ENCODE data around the gene IGSF9. TPM values are rescaled to one million over a fixed set of nuclear protein-coding genes. Genes with fewer than 3 reads are reported as not detected.

Gene IGSF9
- total and polyA plus RNA-seq, 8 donors: 2.0 to 36.2 (median 7.8) TPM

DNA sequence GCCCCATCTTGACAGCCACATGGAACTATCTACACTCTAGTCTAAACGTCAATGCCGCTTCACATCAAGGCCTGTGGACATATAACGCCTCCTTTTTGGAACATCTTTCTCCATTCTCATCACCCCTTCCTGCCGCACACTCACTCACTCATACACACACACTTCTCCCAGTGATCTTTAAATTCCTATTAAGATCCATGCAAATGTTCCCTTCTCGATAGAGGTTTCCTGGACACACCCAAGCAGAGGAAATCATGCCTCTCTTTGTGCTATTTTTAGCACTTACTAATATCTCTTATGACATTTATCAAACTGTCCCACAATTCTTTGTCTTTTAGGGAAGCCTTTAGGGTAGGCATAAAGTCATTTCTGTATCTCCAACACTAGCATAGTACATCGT lies 36.9 kb upstream of the IGSF9 start:
- peaks cover 0 to 26% (median 2%) of the 10 kb centered on the region in 4 donors for H3K36me3 ChIP-seq
- H3K4me1 ChIP-seq: peaks cover 0 to 15% (median 7%) of the 10 kb centered on the region in 4 donors
- no peaks in the 10 kb centered on the region for H3K9me3 ChIP-seq
- no peak overlapping the region for H3K27ac ChIP-seq
- no peak for TF ChIP-seq POLR2A (IDR thresholded peaks at IDR 0.05)
- no peak for TF ChIP-seq POLR2AphosphoS5 (IDR thresholded peaks at IDR 0.05)
- TF ChIP-seq, protein P1, sequence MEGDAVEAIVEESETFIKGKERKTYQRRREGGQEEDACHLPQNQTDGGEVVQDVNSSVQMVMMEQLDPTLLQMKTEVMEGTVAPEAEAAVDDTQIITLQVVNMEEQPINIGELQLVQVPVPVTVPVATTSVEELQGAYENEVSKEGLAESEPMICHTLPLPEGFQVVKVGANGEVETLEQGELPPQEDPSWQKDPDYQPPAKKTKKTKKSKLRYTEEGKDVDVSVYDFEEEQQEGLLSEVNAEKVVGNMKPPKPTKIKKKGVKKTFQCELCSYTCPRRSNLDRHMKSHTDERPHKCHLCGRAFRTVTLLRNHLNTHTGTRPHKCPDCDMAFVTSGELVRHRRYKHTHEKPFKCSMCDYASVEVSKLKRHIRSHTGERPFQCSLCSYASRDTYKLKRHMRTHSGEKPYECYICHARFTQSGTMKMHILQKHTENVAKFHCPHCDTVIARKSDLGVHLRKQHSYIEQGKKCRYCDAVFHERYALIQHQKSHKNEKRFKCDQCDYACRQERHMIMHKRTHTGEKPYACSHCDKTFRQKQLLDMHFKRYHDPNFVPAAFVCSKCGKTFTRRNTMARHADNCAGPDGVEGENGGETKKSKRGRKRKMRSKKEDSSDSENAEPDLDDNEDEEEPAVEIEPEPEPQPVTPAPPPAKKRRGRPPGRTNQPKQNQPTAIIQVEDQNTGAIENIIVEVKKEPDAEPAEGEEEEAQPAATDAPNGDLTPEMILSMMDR (IDR thresholded peaks at IDR 0.05): no peak
- no peak for TF ChIP-seq EP300 (IDR thresholded peaks at IDR 0.05)
- WGBS, 5 donors: 63 to 80% (median 69%) methylated on average over 5 to 6 of the region's 6 CpGs
- no peak overlapping the region for H3K4me3 ChIP-seq
- no peak for DNase-seq
- H3K27me3 ChIP-seq: no peaks in the 10 kb centered on the region
- intact Hi-C loops (cut with DNase I; ENCODE audit: low total_unique reads): no loop called here

DNA sequence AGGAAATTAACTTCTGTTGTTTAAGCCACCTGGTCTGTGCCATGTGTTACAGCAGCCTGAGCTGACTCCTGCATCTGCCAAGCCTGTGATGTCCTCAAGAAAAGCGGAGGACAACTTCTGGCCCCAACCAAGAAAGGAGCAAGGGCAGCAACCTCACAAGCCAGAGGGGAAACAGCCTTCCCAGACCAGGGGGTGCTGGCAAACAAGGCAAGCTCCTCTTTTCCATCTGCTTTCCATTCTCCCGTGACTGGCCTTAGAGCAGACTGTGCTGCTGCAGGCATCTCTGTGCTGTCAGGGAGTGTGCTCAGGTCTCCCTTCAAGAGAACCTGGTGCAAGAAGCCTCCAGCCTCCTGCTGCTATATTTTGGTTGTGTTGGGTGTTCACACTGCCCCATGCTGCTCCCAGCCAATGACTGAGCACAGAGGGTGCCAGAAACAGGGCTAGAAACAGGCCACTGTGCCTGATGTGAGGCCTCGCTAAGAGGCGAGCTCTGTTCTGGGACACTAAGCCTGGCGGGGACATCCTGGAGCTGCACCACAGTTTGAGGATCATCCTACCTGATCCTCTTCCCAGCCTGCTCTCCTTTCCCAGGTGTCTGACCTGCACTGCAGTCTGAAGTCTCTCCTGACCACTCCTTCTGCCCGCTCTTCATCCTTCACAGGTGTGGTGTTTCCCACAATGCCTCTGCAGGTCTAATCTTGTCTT lies 36.1 kb upstream of the IGSF9 start:
- no peak for DNase-seq
- WGBS, 5 donors: 89 to 99% (median 96%) methylated on average over 6 of the region's 6 CpGs
- TF ChIP-seq POLR2A (IDR thresholded peaks at IDR 0.05) (no peak), EP300 (IDR thresholded peaks at IDR 0.05) (no peak), POLR2AphosphoS5 (IDR thresholded peaks at IDR 0.05) (no peak)
- TF ChIP-seq, protein P1 (IDR thresholded peaks at IDR 0.05): no peak

DNA sequence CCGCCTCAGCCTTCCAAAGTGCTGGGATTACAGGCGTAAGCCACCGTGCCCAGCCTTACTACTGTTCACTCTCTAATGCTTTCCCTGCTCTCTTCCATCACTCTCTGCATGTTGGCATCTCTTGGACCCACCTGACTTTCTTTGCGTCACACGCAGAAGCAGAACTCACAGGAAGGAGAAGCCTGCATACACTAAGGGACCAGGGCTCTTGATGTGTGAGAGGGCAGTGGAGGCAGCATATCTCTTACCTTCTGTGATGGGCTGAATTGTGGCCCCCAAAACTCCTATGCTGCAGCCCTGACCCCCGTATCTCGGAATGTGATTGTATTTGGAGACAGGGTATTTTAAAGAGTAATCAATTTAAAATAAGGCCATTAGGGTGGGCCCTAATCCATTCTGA lies 35.4 kb upstream of the IGSF9 start:
- Histone ChIP-seq H3K9me3 (no peaks in the 10 kb centered on the region), H3K27ac (no peak overlapping the region), H3K27me3 (no peaks in the 10 kb centered on the region), H3K4me1 (peaks cover 0 to 15% (median 7%) of the 10 kb centered on the region in 4 donors), H3K4me3 (no peak overlapping the region), H3K36me3 (peaks cover 0 to 27% (median 2%) of the 10 kb centered on the region in 4 donors)
- TF ChIP-seq POLR2AphosphoS5 (IDR thresholded peaks at IDR 0.05) (no peak), EP300 (IDR thresholded peaks at IDR 0.05) (no peak), POLR2A (IDR thresholded peaks at IDR 0.05) (no peak)
- intact Hi-C loops (cut with DNase I; ENCODE audit: low total_unique reads): no loop called here
- no peak for DNase-seq
- WGBS, 5 donors: 94 to 98% (median 97%) methylated on average over 7 of the region's 7 CpGs

More for the DNA sequence above, 36.1 kb upstream of the IGSF9 start:
- Histone ChIP-seq H3K9me3 (no peaks in the 10 kb centered on the region), H3K4me1 (peaks cover 0 to 15% (median 7%) of the 10 kb centered on the region in 4 donors), H3K4me3 (no peak overlapping the region), H3K27ac (no peak overlapping the region), H3K36me3 (peaks cover 0 to 27% (median 2%) of the 10 kb centered on the region in 4 donors), H3K27me3 (no peaks in the 10 kb centered on the region)
- intact Hi-C loops (cut with DNase I; ENCODE audit: low total_unique reads): no loop called here

DNA sequence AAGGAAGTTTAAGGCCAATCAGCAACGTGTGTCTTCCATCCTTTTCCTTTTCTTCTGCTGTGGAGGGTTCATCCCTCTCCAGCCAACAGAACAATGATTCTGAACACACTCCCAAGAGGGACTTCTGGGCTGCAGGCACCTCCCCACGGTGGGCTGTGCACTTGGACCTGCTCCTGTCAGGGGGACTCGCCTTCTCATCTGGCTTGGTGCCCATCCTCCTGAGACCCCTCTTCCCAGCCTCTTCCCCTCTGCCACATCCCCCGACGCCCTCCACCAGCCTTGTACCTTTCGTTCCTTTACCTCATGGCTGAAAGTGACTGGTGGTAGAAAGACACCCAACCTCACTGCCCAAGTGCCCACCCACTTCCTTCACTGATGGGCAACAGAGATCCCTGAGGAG lies 34.7 kb upstream of the IGSF9 start:
- H3K4me1 ChIP-seq: peaks cover 0 to 15% (median 7%) of the 10 kb centered on the region in 4 donors
- no peaks in the 10 kb centered on the region for H3K9me3 ChIP-seq
- peaks cover 0 to 27% (median 2%) of the 10 kb centered on the region in 4 donors for H3K36me3 ChIP-seq
- no peak for TF ChIP-seq POLR2A (IDR thresholded peaks at IDR 0.05)
- TF ChIP-seq EP300 (IDR thresholded peaks at IDR 0.05): no peak
- TF ChIP-seq, protein P1 (IDR thresholded peaks at IDR 0.05): no peak
- no peak for TF ChIP-seq POLR2AphosphoS5 (IDR thresholded peaks at IDR 0.05)
- H3K27ac ChIP-seq: no peak overlapping the region
- intact Hi-C loops (cut with DNase I; ENCODE audit: low total_unique reads): no loop called here
- no peak for DNase-seq
- no peak overlapping the region for H3K4me3 ChIP-seq
- 59 to 80% (median 70%) methylated on average over 6 of the region's 6 CpGs for WGBS, 5 donors
- H3K27me3 ChIP-seq: no peaks in the 10 kb centered on the region

DNA sequence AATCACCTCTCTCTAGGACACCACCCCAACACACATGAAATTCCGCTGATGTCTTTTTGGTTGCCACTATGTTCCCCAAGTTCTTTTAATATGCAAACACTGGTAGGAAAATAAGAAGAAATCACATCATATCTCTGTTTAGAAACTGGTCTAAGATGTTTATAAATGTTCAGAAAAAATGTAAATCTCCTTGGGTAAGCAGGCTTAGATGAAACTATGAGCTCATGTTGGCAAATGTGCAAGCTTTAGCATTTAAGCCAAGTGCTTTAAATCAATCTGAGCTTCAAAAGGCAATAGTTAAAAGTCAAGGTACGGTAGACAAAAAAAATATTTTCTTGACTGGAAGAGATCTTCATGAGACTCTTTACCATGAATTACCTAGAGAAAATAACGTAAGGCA lies 33.8 kb upstream of the IGSF9 start:
- TF ChIP-seq POLR2AphosphoS5 (IDR thresholded peaks at IDR 0.05): no peak
- H3K4me1 ChIP-seq: peaks cover 0 to 15% (median 7%) of the 10 kb centered on the region in 4 donors
- WGBS, 5 donors: 68 to 80% (median 75%) methylated on average over 3 of the region's 3 CpGs
- H3K27ac ChIP-seq: no peak overlapping the region
- no peaks in the 10 kb centered on the region for H3K27me3 ChIP-seq
- peaks cover 0 to 27% (median 2%) of the 10 kb centered on the region in 4 donors for H3K36me3 ChIP-seq
- intact Hi-C loops (cut with DNase I; ENCODE audit: low total_unique reads): no loop called here
- DNase-seq: peak in 1 of 2 donors; percentile 59
- H3K4me3 ChIP-seq: no peak overlapping the region
- no peaks in the 10 kb centered on the region for H3K9me3 ChIP-seq

All from stomach (tissue), 9 donors.